Bronchial epithelial cell (primary cell): ENCODE data around the gene SLC16A5. TPM values are rescaled to one million over a fixed set of nuclear protein-coding genes. Genes with fewer than 3 reads are reported as not detected.

Experiments used
- DNase-seq: peaks from one replicate; pipeline ENCODE4 v3.0.0-alpha.2; 2010; ENCODE audit warnings: low read depth
- FAIRE-seq: peaks from 2 replicates; lab custom pipeline; 2011; peaks lifted over from hg19 to GRCh38; lab: Jason Lieb, UNC
- H3K27me3 ChIP-seq: 2 replicates; pipeline ENCODE4 v1.5.1; 2011; ENCODE audit warnings: low read length; ENCODE audit not compliant: control insufficient read depth, insufficient read depth
- H3K36me3 ChIP-seq: 2 replicates; pipeline ENCODE4 v1.5.1; 2011; ENCODE audit warnings: low read length; ENCODE audit not compliant: control insufficient read depth, insufficient read depth
- H3K4me3 ChIP-seq: 2 replicates; pipeline ENCODE4 v1.5.1; 2011; ENCODE audit warnings: mild to moderate bottlenecking, low read depth, low read length, control low read depth
- CTCF ChIP-seq: IDR thresholded peaks from 2 replicates; pipeline ENCODE4 v1.5.1; 2011; ENCODE audit warnings: mild to moderate bottlenecking, moderate library complexity, low read length, control low read depth, inconsistent platforms; ENCODE audit not compliant: insufficient read depth, severe bottlenecking
- total RNA-seq: library from RNA; depleted of rRNA; stranded (reverse); fragments of >200 nt; gene quantifications from 2 replicates; pipeline ENCODE4 v1.2.1, GENCODE V29; 2014

Gene SLC16A5
- total RNA-seq, 1 donor from 2014 or later: 15.0 TPM

- no peak for TF ChIP-seq CTCF
- no peaks in the 10 kb centered on the region for H3K36me3 ChIP-seq
- DNase-seq (no peak), FAIRE-seq (no peak)
- H3K27me3 ChIP-seq: no peaks in the 10 kb centered on the region
- peak overlapping the region; percentile 97 for H3K4me3 ChIP-seq
Measured at GRCh38 chr17:75153780-75154194, 66.0 kb downstream of the SLC16A5 start.

- DNase-seq (peak; percentile 98), FAIRE-seq (no peak)
- Histone ChIP-seq H3K27me3 (no peaks in the 10 kb centered on the region), H3K36me3 (no peaks in the 10 kb centered on the region), H3K4me3 (peak within 1 kb of the TSS; percentile 97)
- no peak for TF ChIP-seq CTCF
Measured at GRCh38 chr17:75154195-75155106, 66.7 kb downstream of the SLC16A5 start, which contains the start of gene JPT1. Gene JPT1, minus strand, starts transcription at chr17:75154512. Its CDS starts 115 bp downstream, at chr17:75154397.

GRCh38 chr17:75155191-75155601 is 67.4 kb downstream of the SLC16A5 start:
- peak; percentile 52 for DNase-seq

More at GRCh38 chr17:75155191-75155601, 67.4 kb downstream of the SLC16A5 start:
- Histone ChIP-seq H3K4me3 (no peak overlapping the region), H3K36me3 (no peaks in the 10 kb centered on the region), H3K27me3 (no peaks in the 10 kb centered on the region)
- TF ChIP-seq CTCF: no peak
- no peak for FAIRE-seq

Other genes starting within 250 kb of the SLC16A5 start
- under 0.01 and 0.13 TPM in 2 replicates for gene GRIN2C, start 228.1 kb upstream of the SLC16A5 start, total RNA-seq
- 30.8 and 49.5 TPM in 2 replicates for gene FDXR, start 215.0 kb upstream of the SLC16A5 start, total RNA-seq
- gene FADS6, start 194.3 kb upstream of the SLC16A5 start, total RNA-seq: 0.26 TPM in 1 of 2 replicates, not detected in the other
- gene USH1G, start 164.7 kb upstream of the SLC16A5 start, total RNA-seq: 1.1 and 3.3 TPM in 2 replicates
- gene OTOP2, start 163.7 kb upstream of the SLC16A5 start, total RNA-seq: under 0.01 TPM in 1 of 2 replicates, not detected in the other
- gene OTOP3, start 152.1 kb upstream of the SLC16A5 start, total RNA-seq: under 0.01 and 0.26 TPM in 2 replicates
- gene HID1, start 115.2 kb upstream of the SLC16A5 start, total RNA-seq: 5.5 and 6.4 TPM in 2 replicates
- 4.7 and 6.1 TPM in 2 replicates for gene CDR2L, start 100.3 kb upstream of the SLC16A5 start, total RNA-seq
- gene MRPL58, start 75.3 kb upstream of the SLC16A5 start, total RNA-seq: 23.8 and 41.6 TPM in 2 replicates
- gene ATP5PD, start 41.0 kb upstream of the SLC16A5 start, total RNA-seq: 239 and 277 TPM in 2 replicates
- gene KCTD2, start 40.7 kb upstream of the SLC16A5 start, total RNA-seq: 5.0 and 7.8 TPM in 2 replicates
- gene ARMC7, start 22.0 kb downstream of the SLC16A5 start, total RNA-seq: 1.8 and 3.2 TPM in 2 replicates
- gene NT5C, start 43.8 kb downstream of the SLC16A5 start, total RNA-seq: 47.0 and 57.1 TPM in 2 replicates
- 182 and 188 TPM in 2 replicates for gene JPT1, start 66.6 kb downstream of the SLC16A5 start, total RNA-seq
- gene SUMO2, start 95.0 kb downstream of the SLC16A5 start, total RNA-seq: 60.0 and 87.1 TPM in 2 replicates
- gene NUP85, start 117.7 kb downstream of the SLC16A5 start, total RNA-seq: 21.4 and 22.4 TPM in 2 replicates
- 14.5 and 14.7 TPM in 2 replicates for gene GGA3, start 173.7 kb downstream of the SLC16A5 start, total RNA-seq
- gene MRPS7, start 173.9 kb downstream of the SLC16A5 start, total RNA-seq: 83.3 and 83.5 TPM in 2 replicates
- gene MIF4GD, start 183.3 kb downstream of the SLC16A5 start, total RNA-seq: 30.0 and 36.4 TPM in 2 replicates
- gene SLC25A19, start 201.5 kb downstream of the SLC16A5 start, total RNA-seq: 10.2 and 12.1 TPM in 2 replicates